Measurements from ENCODE around the gene CLRN2. TPM values are rescaled to one million over a fixed set of nuclear protein-coding genes. Genes with fewer than 3 reads are reported as not detected.

The CLRN2 gene
- total RNA-seq, 1 donor from 2014 or later: not detected

DNA sequence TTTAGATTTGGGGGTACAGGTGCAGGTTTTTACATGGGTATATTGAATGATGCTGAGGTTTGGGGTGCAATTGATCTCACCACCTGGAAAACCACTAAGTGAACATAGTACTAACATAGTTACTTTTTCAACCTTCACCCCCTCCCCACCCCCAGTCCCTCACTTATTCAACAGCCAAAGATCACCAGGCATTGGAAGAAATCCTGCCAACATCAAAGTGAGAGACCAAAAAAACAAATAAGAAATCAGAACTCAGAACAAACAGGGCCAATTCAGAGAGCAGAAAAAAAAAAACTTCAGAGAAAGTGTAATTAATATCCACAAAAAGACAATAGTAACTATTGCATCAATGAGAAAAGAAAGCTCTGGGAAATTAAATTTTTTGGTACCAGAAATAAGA lies 41.5 kb downstream of the CLRN2 start:
- Histone ChIP-seq H3K4me1 (no peaks in the 10 kb centered on the region), H3K9me3 (replicated peaks) (no peaks in the 10 kb centered on the region), H3K4me3 (no peak overlapping the region), H3K27me3 (ENCODE audit: low read depth) (peaks cover 37% of the 10 kb centered on the region), H3K36me3 (no peaks in the 10 kb centered on the region), H3K27ac (replicated peaks) (no peak overlapping the region)
- DNase-seq: no peak
- intact Hi-C loops (cut with micrococcal nuclease): loop anchor here (10.0 kb wide), 1 partner anchor 1038 kb away; no protein-coding TSS in a partner anchor
- TF ChIP-seq, protein P1, sequence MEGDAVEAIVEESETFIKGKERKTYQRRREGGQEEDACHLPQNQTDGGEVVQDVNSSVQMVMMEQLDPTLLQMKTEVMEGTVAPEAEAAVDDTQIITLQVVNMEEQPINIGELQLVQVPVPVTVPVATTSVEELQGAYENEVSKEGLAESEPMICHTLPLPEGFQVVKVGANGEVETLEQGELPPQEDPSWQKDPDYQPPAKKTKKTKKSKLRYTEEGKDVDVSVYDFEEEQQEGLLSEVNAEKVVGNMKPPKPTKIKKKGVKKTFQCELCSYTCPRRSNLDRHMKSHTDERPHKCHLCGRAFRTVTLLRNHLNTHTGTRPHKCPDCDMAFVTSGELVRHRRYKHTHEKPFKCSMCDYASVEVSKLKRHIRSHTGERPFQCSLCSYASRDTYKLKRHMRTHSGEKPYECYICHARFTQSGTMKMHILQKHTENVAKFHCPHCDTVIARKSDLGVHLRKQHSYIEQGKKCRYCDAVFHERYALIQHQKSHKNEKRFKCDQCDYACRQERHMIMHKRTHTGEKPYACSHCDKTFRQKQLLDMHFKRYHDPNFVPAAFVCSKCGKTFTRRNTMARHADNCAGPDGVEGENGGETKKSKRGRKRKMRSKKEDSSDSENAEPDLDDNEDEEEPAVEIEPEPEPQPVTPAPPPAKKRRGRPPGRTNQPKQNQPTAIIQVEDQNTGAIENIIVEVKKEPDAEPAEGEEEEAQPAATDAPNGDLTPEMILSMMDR (IDR thresholded peaks at IDR 0.05; ENCODE audit: borderline replicate concordance): no peak

DNA sequence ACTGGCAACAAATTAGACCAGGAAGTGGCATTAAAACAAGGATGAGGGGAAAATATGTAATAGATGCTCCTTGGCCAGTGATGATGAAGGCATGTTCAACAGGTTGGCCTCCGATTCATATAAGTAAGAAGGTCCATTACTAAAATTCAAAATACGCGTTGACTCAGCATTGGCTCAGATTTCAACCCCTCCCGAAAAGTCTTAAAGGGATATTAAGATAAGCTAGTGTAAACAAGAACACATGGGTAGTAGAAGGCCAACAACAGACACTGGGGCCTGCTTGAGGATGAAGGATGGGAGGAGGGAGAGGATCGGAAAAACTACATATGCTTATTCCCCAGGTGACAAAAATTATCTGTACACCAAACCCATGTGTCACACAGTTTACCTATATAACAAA lies 42.9 kb downstream of the CLRN2 start:
- H3K4me3 ChIP-seq: no peak overlapping the region
- H3K36me3 ChIP-seq: no peaks in the 10 kb centered on the region
- H3K27ac ChIP-seq (replicated peaks): no peak overlapping the region
- no peaks in the 10 kb centered on the region for H3K9me3 ChIP-seq (replicated peaks)
- H3K4me1 ChIP-seq: no peaks in the 10 kb centered on the region
- peaks cover 30% of the 10 kb centered on the region for H3K27me3 ChIP-seq (ENCODE audit: low read depth)
- intact Hi-C loops (cut with micrococcal nuclease): loop anchor here (10.0 kb wide), 1 partner anchor 1037 kb away; no protein-coding TSS in a partner anchor
- DNase-seq: no peak
- TF ChIP-seq, protein P1 (IDR thresholded peaks at IDR 0.05; ENCODE audit: borderline replicate concordance): no peak

DNA sequence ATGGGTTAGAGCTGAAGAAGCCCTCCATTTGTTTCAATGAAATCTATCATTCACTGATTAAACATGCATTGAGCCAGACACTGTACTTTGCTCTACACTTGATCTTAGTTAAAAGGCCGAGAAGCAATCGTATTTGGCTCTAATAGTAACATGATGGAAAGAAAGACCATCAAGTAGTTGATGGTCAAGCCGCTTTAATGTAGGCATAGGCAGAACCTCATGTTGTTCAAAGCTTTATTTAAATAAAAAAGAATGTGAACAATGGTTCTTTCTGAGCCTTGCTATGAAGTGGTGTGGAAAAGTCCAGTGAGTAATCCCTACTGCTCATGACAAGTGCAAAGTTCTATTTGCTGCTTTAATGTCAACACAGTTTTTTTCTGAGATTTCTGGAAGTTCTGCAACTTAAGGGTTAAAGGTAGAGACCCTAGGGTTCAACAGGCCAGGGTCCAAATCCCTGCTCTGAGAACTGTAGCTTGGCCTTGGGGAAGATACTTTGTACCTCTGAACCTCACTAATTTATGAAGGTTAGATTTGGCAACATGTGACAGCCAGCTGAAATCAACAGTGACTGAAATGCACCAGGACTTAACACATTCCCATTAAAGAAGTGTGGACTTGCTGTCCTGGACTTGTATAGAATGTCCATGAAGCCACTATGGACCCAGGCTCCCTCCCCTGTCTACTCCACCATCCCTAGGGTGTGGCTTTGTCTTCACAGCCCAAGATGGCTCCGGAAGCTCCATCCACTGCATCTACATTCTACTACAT lies 44.2 kb downstream of the CLRN2 start:
- Histone ChIP-seq H3K27ac (replicated peaks) (no peak overlapping the region), H3K27me3 (ENCODE audit: low read depth) (peaks cover 23% of the 10 kb centered on the region), H3K4me3 (no peak overlapping the region), H3K9me3 (replicated peaks) (no peaks in the 10 kb centered on the region), H3K4me1 (no peaks in the 10 kb centered on the region), H3K36me3 (no peaks in the 10 kb centered on the region)
- intact Hi-C loops (cut with micrococcal nuclease): loop anchor here (10.0 kb wide), 1 partner anchor 1036 kb away; no protein-coding TSS in a partner anchor
- DNase-seq: no peak
- TF ChIP-seq, protein P1 (IDR thresholded peaks at IDR 0.05; ENCODE audit: borderline replicate concordance): no peak

DNA sequence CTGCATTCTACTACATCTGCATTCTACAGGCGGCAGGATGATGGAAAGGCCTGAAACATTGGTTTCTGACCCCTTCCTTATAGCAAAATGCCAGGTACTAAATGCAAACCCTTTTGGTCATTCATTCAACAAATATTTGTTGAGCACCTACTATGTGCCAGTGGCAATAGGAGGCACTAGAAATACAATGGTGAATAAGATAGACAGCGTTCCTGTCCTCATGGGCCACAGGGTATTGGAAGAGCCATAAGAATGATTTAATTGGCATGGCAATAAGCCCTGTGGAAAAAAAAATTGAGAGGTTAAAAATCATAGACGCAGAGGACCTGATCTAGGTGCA lies 44.7 kb downstream of the CLRN2 start:
- Histone ChIP-seq H3K27ac (replicated peaks) (no peak overlapping the region), H3K27me3 (ENCODE audit: low read depth) (peaks cover 18% of the 10 kb centered on the region), H3K36me3 (no peaks in the 10 kb centered on the region), H3K4me1 (no peaks in the 10 kb centered on the region), H3K4me3 (no peak overlapping the region), H3K9me3 (replicated peaks) (no peaks in the 10 kb centered on the region)
- DNase-seq: no peak
- intact Hi-C loops (cut with micrococcal nuclease): loop anchor here (10.0 kb wide), 1 partner anchor 1035 kb away; no protein-coding TSS in a partner anchor
- TF ChIP-seq, protein P1 (IDR thresholded peaks at IDR 0.05; ENCODE audit: borderline replicate concordance): no peak

DNA sequence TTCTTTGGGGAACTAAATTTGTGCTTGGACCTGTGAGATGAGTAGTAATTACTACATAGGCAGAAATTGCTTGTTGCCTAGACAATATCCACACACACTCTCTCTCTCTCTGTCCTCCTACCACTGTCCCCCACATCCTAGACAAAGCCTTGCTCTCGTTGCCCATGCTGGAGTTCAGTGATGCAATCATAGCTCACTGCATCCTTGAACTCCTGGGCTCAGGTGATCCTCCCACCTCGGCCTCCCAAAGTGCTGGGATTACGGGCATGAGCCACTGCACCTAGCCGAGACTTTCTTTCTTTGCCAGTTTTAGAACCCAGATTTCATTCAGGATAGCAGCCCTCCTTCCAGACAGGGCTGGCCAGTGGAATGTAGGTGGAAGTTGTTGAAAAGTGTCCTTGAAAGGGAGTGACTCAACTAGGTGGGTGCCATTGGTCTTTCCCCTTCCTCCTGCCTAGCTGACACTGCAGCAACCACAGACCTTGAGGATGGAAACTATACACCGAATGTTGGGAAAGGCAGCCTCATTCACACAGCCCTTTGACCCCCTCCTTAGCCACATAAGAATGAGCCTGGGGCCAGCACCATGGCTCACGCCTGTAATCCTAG lies 45.2 kb downstream of the CLRN2 start:
- no peaks in the 10 kb centered on the region for H3K36me3 ChIP-seq
- no peak overlapping the region for H3K27ac ChIP-seq (replicated peaks)
- H3K27me3 ChIP-seq (ENCODE audit: low read depth): peaks cover 13% of the 10 kb centered on the region
- no peaks in the 10 kb centered on the region for H3K4me1 ChIP-seq
- H3K4me3 ChIP-seq: no peak overlapping the region
- no peak for DNase-seq
- H3K9me3 ChIP-seq (replicated peaks): no peaks in the 10 kb centered on the region
- intact Hi-C loops (cut with micrococcal nuclease): no loop called here
- TF ChIP-seq, protein P1 (IDR thresholded peaks at IDR 0.05; ENCODE audit: borderline replicate concordance): no peak
